HG02970 (cell line): ENCODE results near the gene SEPTIN5.

Source experiments
- ATAC-seq: cut with Tn5 transposase; IDR thresholded peaks from one replicate; pipeline ENCODE4 v1.9.1; 2021; ENCODE audit warnings: mild to moderate bottlenecking, moderate library complexity, moderate number of reproducible peaks; ENCODE audit not compliant: unreplicated experiment, low FRiP score

The SEPTIN5 gene

DNA sequence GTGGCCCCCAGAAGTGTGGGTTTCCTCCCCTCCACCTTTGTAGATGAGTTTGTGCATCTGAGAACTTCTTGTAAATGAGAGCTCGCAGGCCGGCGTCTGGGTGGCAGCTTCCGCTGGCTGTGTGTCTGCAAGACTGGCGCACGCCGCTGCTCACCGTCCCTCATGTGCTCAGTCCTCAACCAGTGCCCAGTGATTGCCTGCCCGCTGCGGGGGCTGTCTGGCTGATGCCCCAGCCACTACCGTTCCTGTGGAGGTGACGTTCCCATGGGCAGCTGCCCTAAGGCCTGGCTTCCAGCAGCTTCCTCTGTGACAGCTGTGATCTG lies 55.1 kb downstream of the SEPTIN5 start:
- no peak for ATAC-seq

DNA sequence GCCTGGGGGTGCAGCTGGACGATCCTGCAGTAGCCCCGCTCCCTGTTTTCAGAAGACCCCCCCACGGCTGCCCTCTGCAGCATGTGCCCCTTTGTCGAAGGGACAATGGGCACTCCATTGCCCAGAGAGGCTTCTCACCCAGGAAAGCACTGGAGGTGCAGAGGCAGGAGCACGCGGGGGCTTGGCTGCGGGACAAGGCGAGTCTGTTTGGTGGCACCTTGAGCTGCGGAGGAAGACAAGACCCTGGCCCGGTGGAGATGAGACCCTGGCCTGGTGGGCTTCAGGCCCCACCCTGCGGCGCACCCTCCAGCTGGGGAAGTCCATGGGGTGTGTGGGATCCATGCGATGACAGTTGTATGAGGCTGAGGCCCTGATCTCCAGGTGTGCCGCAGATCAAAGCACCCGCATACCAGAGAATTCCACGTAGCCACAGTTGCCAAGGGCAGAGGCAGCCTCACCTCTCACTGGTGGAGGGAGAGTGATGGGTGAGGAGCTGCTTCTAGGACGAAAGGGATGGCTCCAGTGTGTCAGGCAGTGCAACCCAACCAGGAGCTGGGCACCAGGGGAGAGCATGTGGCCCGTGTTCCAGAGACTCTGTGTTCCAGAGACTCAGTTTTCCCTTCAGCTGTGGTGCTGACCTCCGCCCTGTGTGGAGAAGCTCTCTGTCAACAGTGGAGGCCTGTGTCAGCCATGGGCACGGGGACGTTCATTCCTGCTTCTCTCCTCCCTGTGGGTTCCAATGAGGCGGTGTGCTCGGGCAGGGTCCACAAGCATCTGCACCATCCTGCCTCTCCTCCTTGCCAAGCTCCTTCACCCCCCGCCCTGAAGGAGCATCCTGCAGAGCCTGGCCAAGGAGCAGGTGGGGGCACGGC lies 56.3 kb downstream of the SEPTIN5 start:
- ATAC-seq, result no peak

DNA sequence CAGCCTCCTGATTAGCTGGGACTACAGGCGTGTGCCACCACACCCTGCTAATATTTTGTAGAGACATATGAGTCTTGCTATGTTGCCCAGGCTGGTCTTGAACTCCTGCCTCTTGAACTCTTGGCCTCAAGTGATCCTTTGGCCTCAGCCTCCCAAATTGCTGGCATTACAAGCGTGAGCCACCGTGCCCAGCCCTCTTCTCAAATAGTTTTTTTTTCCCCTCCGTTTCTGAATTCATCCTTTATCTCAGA lies 58.0 kb downstream of the SEPTIN5 start:
- no peak for ATAC-seq
